GM21717 (cell line): ENCODE measurements around the gene GCAT.
A peak's percentile ranks its signal among the peaks of the same experiment; 100 is the strongest.

ENCODE experiments used
- ATAC-seq: cut with Tn5 transposase; IDR thresholded peaks from one replicate; pipeline ENCODE4 v1.9.1; 2021; ENCODE audit warnings: mild to moderate bottlenecking, moderate library complexity; ENCODE audit not compliant: unreplicated experiment

The GCAT gene

GRCh38 chr22:37807410-37808293 lies at the start of gene GCAT:
TSS of gene GCAT (plus strand) at chr22:37807934. CDS start at chr22:37807968, 34 bp downstream.
- ATAC-seq, result peak; percentile 61

- ATAC-seq, result no peak
Observed at GRCh38 chr22:37758694-37759093, 49.0 kb upstream of the GCAT start.

GRCh38 chr22:37759281-37759680 lies 48.5 kb upstream of the GCAT start:
- ATAC-seq, result no peak

- no peak for ATAC-seq
Observed at GRCh38 chr22:37760152-37760551, 47.6 kb upstream of the GCAT start.

- no peak for ATAC-seq
Observed at GRCh38 chr22:37762389-37762836, 45.3 kb upstream of the GCAT start.

- ATAC-seq, result no peak
Observed at GRCh38 chr22:37763012-37763411, 44.7 kb upstream of the GCAT start.

GRCh38 chr22:37763652-37764051 lies 44.1 kb upstream of the GCAT start:
- no peak for ATAC-seq

- ATAC-seq, result no peak
Observed at GRCh38 chr22:37764622-37765021, 43.1 kb upstream of the GCAT start.

- ATAC-seq, result no peak
Observed at GRCh38 chr22:37765498-37765897, 42.2 kb upstream of the GCAT start.

GRCh38 chr22:37765953-37766576 lies 41.7 kb upstream of the GCAT start:
- no peak for ATAC-seq

- ATAC-seq, result no peak
Observed at GRCh38 chr22:37768273-37768672, 39.5 kb upstream of the GCAT start.

GRCh38 chr22:37769056-37769455 lies 38.7 kb upstream of the GCAT start:
- ATAC-seq, result no peak

GRCh38 chr22:37771081-37771480 lies 36.7 kb upstream of the GCAT start:
- ATAC-seq, result no peak

- ATAC-seq, result no peak
Observed at GRCh38 chr22:37771702-37772427, 35.9 kb upstream of the GCAT start.

- ATAC-seq, result no peak
Observed at GRCh38 chr22:37774728-37775127, 33.0 kb upstream of the GCAT start.

GRCh38 chr22:37775785-37776638 lies 31.7 kb upstream of the GCAT start:
- no peak for ATAC-seq

GRCh38 chr22:37776639-37777005 lies 31.1 kb upstream of the GCAT start:
- no peak for ATAC-seq

GRCh38 chr22:37777122-37777687 lies 30.5 kb upstream of the GCAT start:
- peak; percentile 52 for ATAC-seq

- ATAC-seq, result no peak
Observed at GRCh38 chr22:37778370-37779009, 29.2 kb upstream of the GCAT start.
